HUES6 (cell line): ENCODE results near the gene IL18.
"Not testable (repeated sequence)": the region's sequence is repeated elsewhere in the genome, so short reads cannot be mapped to it uniquely, and the experiment has no call there.

Source experiments
- H3K27ac ChIP-seq: 2 replicates; pipeline ENCODE4 v1.7.0; 2013; ENCODE audit warnings: low read depth, mild to moderate bottlenecking, low read length, inconsistent platforms
- H3K27me3 ChIP-seq: 2 replicates; pipeline ENCODE4 v1.6.1; 2013; ENCODE audit warnings: low read length; ENCODE audit not compliant: control insufficient read depth, insufficient read depth
- H3K36me3 ChIP-seq: 2 replicates; pipeline ENCODE4 v1.6.1; 2013; ENCODE audit warnings: low read length; ENCODE audit not compliant: control insufficient read depth, insufficient read depth
- H3K4me1 ChIP-seq: 2 replicates; pipeline ENCODE4 v1.6.1; 2013; ENCODE audit warnings: low read length; ENCODE audit not compliant: control insufficient read depth, insufficient read depth
- H3K4me3 ChIP-seq: 2 replicates; pipeline ENCODE4 v1.5.1; 2013; ENCODE audit warnings: low read depth, low read length
- H3K9ac ChIP-seq: one replicate; pipeline ENCODE4 v1.6.1; 2013; ENCODE audit warnings: mild to moderate bottlenecking, low read length
- H3K9me3 ChIP-seq: 2 replicates; pipeline ENCODE4 v1.6.1; 2013; ENCODE audit warnings: low read depth, low read length; ENCODE audit not compliant: control insufficient read depth, insufficient read depth

IL18 gene

GRCh38 chr11:112172362-112172994 lies 8.6 kb upstream of the IL18 start:
- no peak overlapping the region for H3K9ac ChIP-seq
- no peaks in the 10 kb centered on the region for H3K27me3 ChIP-seq
- H3K27ac ChIP-seq = no peak overlapping the region
- no peak overlapping the region for H3K4me3 ChIP-seq
- H3K4me1 ChIP-seq = no peaks in the 10 kb centered on the region
- no peaks in the 10 kb centered on the region for H3K9me3 ChIP-seq
- no peaks in the 10 kb centered on the region for H3K36me3 ChIP-seq

- Histone ChIP-seq H3K9me3 (no peaks in the 10 kb centered on the region), H3K36me3 (no peaks in the 10 kb centered on the region), H3K27ac (no peak within 1 kb of the TSS), H3K4me1 (peaks cover 7% of the 10 kb centered on the region), H3K4me3 (no peak within 1 kb of the TSS), H3K27me3 (no peaks in the 10 kb centered on the region), H3K9ac (no peak within 1 kb of the TSS)
Observed at GRCh38 chr11:112167145-112167544, 3.3 kb upstream of the IL18 start, which contains the start of gene TEX12. Gene TEX12 (plus strand): TSS chr11:112167372. CDS start chr11:112169269, 1,897 bp downstream.

- H3K36me3 ChIP-seq = no peaks in the 10 kb centered on the region
- no peak overlapping the region for H3K9ac ChIP-seq
- H3K4me3 ChIP-seq = no peak overlapping the region
- H3K9me3 ChIP-seq = no peaks in the 10 kb centered on the region
- H3K27me3 ChIP-seq = no peaks in the 10 kb centered on the region
- H3K27ac ChIP-seq = no peak overlapping the region
- peaks cover 7% of the 10 kb centered on the region for H3K4me1 ChIP-seq
Observed at GRCh38 chr11:112166562-112166961, 2.7 kb upstream of the IL18 start.

GRCh38 chr11:112165049-112165448 lies 1.2 kb upstream of the IL18 start:
- Histone ChIP-seq H3K4me3 (no peak overlapping the region), H3K36me3 (no peaks in the 10 kb centered on the region), H3K27ac (no peak overlapping the region), H3K9ac (no peak overlapping the region), H3K9me3 (no peaks in the 10 kb centered on the region), H3K4me1 (peaks cover 7% of the 10 kb centered on the region), H3K27me3 (no peaks in the 10 kb centered on the region)

GRCh38 chr11:112162761-112163546 lies 940 bp downstream of the IL18 start:
- Histone ChIP-seq H3K36me3 (no peaks in the 10 kb centered on the region), H3K4me3 (no peak overlapping the region), H3K4me1 (peaks cover 7% of the 10 kb centered on the region), H3K9me3 (no peaks in the 10 kb centered on the region), H3K27me3 (no peaks in the 10 kb centered on the region), H3K9ac (no peak overlapping the region), H3K27ac (no peak overlapping the region)

- H3K4me3 ChIP-seq, H3K27ac ChIP-seq, H3K36me3 ChIP-seq, H3K27me3 ChIP-seq, H3K4me1 ChIP-seq, H3K9ac ChIP-seq, H3K9me3 ChIP-seq: not testable (repeated sequence)
Observed at GRCh38 chr11:112162200-112162599, 1.7 kb downstream of the IL18 start.

- H3K4me3 ChIP-seq = no peak overlapping the region
Observed at GRCh38 chr11:112161012-112161411, 2.9 kb downstream of the IL18 start.

GRCh38 chr11:112160091-112160848 lies 3.6 kb downstream of the IL18 start:
- peaks cover 7% of the 10 kb centered on the region for H3K4me1 ChIP-seq
- no peaks in the 10 kb centered on the region for H3K9me3 ChIP-seq
- H3K4me3 ChIP-seq = no peak overlapping the region
- H3K27me3 ChIP-seq = no peaks in the 10 kb centered on the region
- no peaks in the 10 kb centered on the region for H3K36me3 ChIP-seq
- no peak overlapping the region for H3K9ac ChIP-seq
- no peak overlapping the region for H3K27ac ChIP-seq

More at GRCh38 chr11:112161012-112161411, 2.9 kb downstream of the IL18 start:
- H3K9ac ChIP-seq = no peak overlapping the region
- no peaks in the 10 kb centered on the region for H3K27me3 ChIP-seq
- H3K36me3 ChIP-seq = no peaks in the 10 kb centered on the region
- no peak overlapping the region for H3K27ac ChIP-seq
- no peaks in the 10 kb centered on the region for H3K9me3 ChIP-seq
- peaks cover 7% of the 10 kb centered on the region for H3K4me1 ChIP-seq

- Histone ChIP-seq H3K4me1 (peaks cover 7% of the 10 kb centered on the region), H3K9ac (no peak overlapping the region), H3K4me3 (no peak overlapping the region), H3K36me3 (no peaks in the 10 kb centered on the region), H3K9me3 (no peaks in the 10 kb centered on the region), H3K27ac (no peak overlapping the region), H3K27me3 (no peaks in the 10 kb centered on the region)
Observed at GRCh38 chr11:112159098-112160065, 4.5 kb downstream of the IL18 start.

GRCh38 chr11:112156956-112157766 lies 6.7 kb downstream of the IL18 start:
- Histone ChIP-seq H3K27ac (no peak overlapping the region), H3K4me1 (no peaks in the 10 kb centered on the region), H3K9me3 (no peaks in the 10 kb centered on the region), H3K9ac (no peak overlapping the region), H3K4me3 (no peak overlapping the region), H3K27me3 (no peaks in the 10 kb centered on the region), H3K36me3 (no peaks in the 10 kb centered on the region)
